HG03439 (cell line): ENCODE data around the gene RBPMS2.

ENCODE experiments used
- ATAC-seq: cut with Tn5 transposase; IDR thresholded peaks from one replicate; pipeline ENCODE4 v1.9.1; 2021; ENCODE audit warnings: mild to moderate bottlenecking, moderate library complexity; ENCODE audit not compliant: unreplicated experiment

The RBPMS2 gene

GRCh38 chr15:64791401-64791800 is 16.0 kb upstream of the RBPMS2 start:
- ATAC-seq = no peak

- no peak for ATAC-seq
Observed at GRCh38 chr15:64783796-64784195, 8.4 kb upstream of the RBPMS2 start.

- ATAC-seq = no peak
Observed at GRCh38 chr15:64782751-64783150, 7.4 kb upstream of the RBPMS2 start.

- ATAC-seq = no peak
Observed at GRCh38 chr15:64781299-64781698, 5.9 kb upstream of the RBPMS2 start.

- ATAC-seq = no peak
Observed at GRCh38 chr15:64780600-64781156, 5.3 kb upstream of the RBPMS2 start.

- no peak for ATAC-seq
Observed at GRCh38 chr15:64779630-64780029, 4.2 kb upstream of the RBPMS2 start.

- ATAC-seq = no peak
Observed at GRCh38 chr15:64779024-64779423, 3.6 kb upstream of the RBPMS2 start.

- ATAC-seq = no peak
Observed at GRCh38 chr15:64776402-64776786, 1.0 kb upstream of the RBPMS2 start.

- no peak for ATAC-seq
Observed at GRCh38 chr15:64774629-64775493, 528 bp downstream of the RBPMS2 start.

- no peak for ATAC-seq
Observed at GRCh38 chr15:64774037-64774628, 1.3 kb downstream of the RBPMS2 start.

- no peak for ATAC-seq
Observed at GRCh38 chr15:64773606-64774005, 1.8 kb downstream of the RBPMS2 start.

- ATAC-seq = no peak
Observed at GRCh38 chr15:64772964-64773363, 2.4 kb downstream of the RBPMS2 start.

GRCh38 chr15:64772488-64772887 is 2.9 kb downstream of the RBPMS2 start:
- ATAC-seq = no peak

GRCh38 chr15:64770626-64771025 is 4.8 kb downstream of the RBPMS2 start:
- no peak for ATAC-seq

GRCh38 chr15:64767203-64767602 is 8.2 kb downstream of the RBPMS2 start:
- ATAC-seq = no peak

- no peak for ATAC-seq
Observed at GRCh38 chr15:64766058-64766457, 9.3 kb downstream of the RBPMS2 start.

- no peak for ATAC-seq
Observed at GRCh38 chr15:64763874-64764273, 11.5 kb downstream of the RBPMS2 start.

- no peak for ATAC-seq
Observed at GRCh38 chr15:64763462-64763861, 11.9 kb downstream of the RBPMS2 start.

- ATAC-seq = no peak
Observed at GRCh38 chr15:64763021-64763420, 12.4 kb downstream of the RBPMS2 start.

- ATAC-seq = no peak
Observed at GRCh38 chr15:64762546-64762945, 12.8 kb downstream of the RBPMS2 start.

GRCh38 chr15:64761156-64761555 is 14.2 kb downstream of the RBPMS2 start:
- ATAC-seq = no peak

- ATAC-seq = no peak
Observed at GRCh38 chr15:64760056-64760455, 15.3 kb downstream of the RBPMS2 start.
